IPS DF 6.9 (cell line): Measurements from ENCODE around the gene CHKA.

Experiments used
- DNase-seq: peaks from one replicate; pipeline ENCODE4 v3.0.0-alpha.2; 2013; ENCODE audit warnings: low read depth, low spot score
- H3K27ac ChIP-seq: one replicate; pipeline ENCODE4 v1.5.1; 2013; ENCODE audit warnings: low read length, control low read depth
- H3K27me3 ChIP-seq: 2 replicates; pipeline ENCODE4 v1.6.1; 2013; ENCODE audit warnings: mild to moderate bottlenecking, low read length; ENCODE audit not compliant: control insufficient read depth, insufficient read depth
- H3K36me3 ChIP-seq: 2 replicates; pipeline ENCODE4 v1.6.1; 2013; ENCODE audit warnings: low read length; ENCODE audit not compliant: control insufficient read depth, insufficient read depth
- H3K4me1 ChIP-seq: 2 replicates; pipeline ENCODE4 v1.6.1; 2013; ENCODE audit warnings: low read length; ENCODE audit not compliant: control insufficient read depth, insufficient read depth
- H3K4me3 ChIP-seq: 2 replicates; pipeline ENCODE4 v1.5.1; 2013; ENCODE audit warnings: mild to moderate bottlenecking, low read length
- H3K9me3 ChIP-seq: 2 replicates; pipeline ENCODE4 v1.6.1; 2013; ENCODE audit warnings: low read length, inconsistent platforms; ENCODE audit not compliant: control insufficient read depth, insufficient read depth
- WGBS: extraction: QIAGEN DNeasy Blood & Tissue Kit; methylation state at CpG from one replicate; pipeline ENCODE4 v1.1.7; 2013; ENCODE audit warnings: mixed read lengths, missing lambda C conversion rate; ENCODE audit not compliant: insufficient read length, insufficient coverage; 5-methylcytosine and 5-hydroxymethylcytosine counted together

The CHKA gene

DNA sequence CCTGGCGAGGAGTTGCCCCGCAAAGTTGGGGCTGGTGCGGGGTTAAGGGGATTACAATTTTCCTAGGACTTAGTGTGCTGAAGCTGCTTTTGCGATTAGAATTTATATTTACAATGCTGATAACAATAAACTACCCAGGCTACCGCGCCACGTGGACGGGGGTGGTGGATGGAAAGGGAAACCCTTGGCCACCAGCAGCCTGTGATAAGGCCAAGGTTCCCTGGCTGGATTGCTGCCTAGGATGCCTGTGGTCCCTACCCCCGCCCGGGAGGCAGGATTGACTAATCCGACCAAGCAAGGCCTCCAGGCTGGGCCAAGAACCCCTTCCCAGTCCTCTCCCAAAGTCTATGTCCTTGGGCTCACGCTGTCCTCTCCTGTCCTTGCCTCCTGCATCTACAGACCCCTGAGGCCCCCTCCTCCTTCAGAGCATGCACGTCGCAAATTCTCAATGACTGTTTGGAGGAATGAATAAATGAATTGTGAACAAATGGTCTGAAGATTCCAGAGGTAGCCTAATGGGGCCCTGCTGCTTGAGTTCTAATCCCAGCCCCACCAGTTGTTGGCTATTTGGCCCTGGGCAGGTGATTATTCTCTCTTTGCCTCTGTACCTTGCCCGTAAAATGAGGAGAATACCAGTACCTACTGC lies 7.6 kb upstream of the CHKA start:
- Histone ChIP-seq H3K27me3 (no peaks in the 10 kb centered on the region), H3K9me3 (no peaks in the 10 kb centered on the region; the same call in 1 of the 2 replicates), H3K36me3 (no peaks in the 10 kb centered on the region), H3K27ac (no peak overlapping the region), H3K4me1 (peaks cover 12% of the 10 kb centered on the region), H3K4me3 (no peak overlapping the region)
- WGBS, result no CpG with 5 or more reads among the region's 15 CpGs
- no peak for DNase-seq

DNA sequence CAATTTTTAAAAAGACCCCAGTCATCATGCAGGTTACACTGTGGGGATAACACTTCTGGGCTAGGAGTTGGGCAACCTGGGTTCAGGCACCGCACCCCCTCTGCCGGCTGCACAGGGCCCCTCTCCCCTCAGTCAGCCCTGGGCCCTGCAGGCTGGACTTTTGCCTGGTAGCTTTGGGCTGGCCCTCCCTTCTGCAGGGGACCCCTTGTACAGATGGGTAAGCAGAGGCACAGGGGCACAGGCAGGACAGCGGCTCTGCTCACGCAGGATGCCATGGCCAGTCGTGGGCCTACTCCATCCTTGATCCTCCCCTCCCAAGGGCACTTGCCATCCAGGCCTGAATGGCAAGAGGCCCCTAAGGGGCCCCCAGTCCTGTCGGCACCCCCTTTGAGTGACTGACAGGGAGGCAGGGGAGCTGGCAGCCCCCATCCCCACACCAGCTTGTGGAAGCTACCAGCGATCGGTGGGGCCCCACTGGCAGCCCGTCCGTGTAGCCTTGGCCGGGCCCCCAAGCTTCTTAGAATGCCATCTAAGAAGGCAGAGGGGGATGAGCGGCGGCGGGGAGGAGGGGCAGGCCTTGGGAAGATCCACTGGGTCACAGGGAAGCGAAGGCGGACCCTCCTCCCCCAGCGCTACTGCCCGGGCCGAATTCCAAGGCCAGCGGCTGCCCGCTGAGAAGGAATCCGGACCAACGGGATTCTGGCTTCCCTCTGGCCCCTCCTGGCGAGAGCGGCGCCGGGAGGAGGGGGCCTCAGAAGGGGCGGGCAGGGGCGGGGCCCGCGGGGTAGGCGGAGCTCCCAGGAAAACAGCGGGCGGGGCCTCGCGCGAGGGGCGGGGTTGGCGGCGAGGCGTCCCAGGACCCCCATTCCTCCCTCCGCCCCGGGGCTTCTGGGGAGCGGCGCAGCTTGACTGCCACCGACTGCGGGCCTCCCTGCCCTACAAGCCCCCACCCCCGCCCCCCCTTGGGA lies 6.8 kb upstream of the CHKA start:
- Histone ChIP-seq H3K27ac (no peak overlapping the region), H3K4me1 (peaks cover 12% of the 10 kb centered on the region), H3K36me3 (no peaks in the 10 kb centered on the region), H3K27me3 (no peaks in the 10 kb centered on the region), H3K9me3 (no peaks in the 10 kb centered on the region; the same call in 1 of the 2 replicates), H3K4me3 (no peak overlapping the region)
- DNase-seq, result peak; percentile 94
- WGBS, result no CpG with 5 or more reads among the region's 48 CpGs

DNA sequence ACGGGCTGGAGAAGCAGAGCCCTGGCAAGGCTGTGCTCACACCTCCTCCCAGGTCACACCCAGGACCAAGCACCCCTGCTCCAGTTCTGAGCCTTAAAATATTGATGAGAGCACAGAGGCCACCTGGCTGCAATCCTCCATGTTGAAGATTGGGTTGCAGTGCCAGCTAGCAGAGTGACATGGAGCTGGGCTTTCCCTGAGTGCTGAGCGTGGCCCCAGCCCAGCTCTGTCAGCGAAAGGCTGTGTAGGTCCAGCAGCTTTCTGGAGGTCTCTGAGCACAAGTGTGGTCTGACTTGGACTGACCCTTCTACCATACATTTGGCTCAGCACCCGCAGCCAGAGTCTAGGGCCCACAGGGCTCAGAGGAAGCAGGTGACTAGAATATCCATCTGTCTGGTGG lies 4.0 kb upstream of the CHKA start:
- no peak overlapping the region for H3K4me3 ChIP-seq
- no peaks in the 10 kb centered on the region for H3K27me3 ChIP-seq
- H3K9me3 ChIP-seq, result no peaks in the 10 kb centered on the region
- H3K27ac ChIP-seq, result no peak overlapping the region
- H3K4me1 ChIP-seq, result peaks cover 12% of the 10 kb centered on the region
- DNase-seq, result no peak
- no peaks in the 10 kb centered on the region for H3K36me3 ChIP-seq
- no CpG with 5 or more reads among the region's 4 CpGs for WGBS

DNA sequence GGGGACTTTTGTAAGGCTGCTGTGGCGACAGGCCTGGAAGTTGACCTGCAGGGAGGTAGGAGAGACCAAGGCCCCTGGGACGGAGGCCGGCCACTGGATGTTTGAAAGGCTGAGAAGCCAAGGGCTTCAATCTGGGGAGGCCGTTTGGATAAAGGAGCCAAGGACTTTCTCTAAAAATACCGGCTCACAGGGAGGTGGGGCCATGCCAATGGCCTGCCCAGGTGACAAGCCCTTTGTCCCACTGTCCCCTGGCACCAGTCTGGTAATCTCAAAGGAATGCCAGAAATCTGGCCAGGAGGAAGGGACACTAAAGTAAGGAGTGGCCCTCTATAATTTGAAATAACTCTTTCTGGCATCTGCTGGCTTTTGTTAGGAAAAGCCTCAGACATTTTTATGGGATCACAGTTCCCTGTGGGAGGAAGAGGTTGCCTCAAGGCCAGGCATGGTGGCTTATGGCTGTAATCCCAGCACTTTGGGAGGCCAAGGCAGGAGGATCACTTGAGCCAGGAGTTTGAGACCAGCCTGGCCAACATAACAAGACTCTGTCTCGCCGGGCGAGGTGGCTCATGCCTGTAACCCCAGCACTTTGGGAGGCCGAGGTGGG lies 1.9 kb upstream of the CHKA start:
- DNase-seq, result no peak
- Histone ChIP-seq H3K27me3 (no peaks in the 10 kb centered on the region), H3K4me3 (no peak overlapping the region), H3K9me3 (no peaks in the 10 kb centered on the region), H3K4me1 (peaks cover 10% of the 10 kb centered on the region), H3K27ac (no peak overlapping the region), H3K36me3 (no peaks in the 10 kb centered on the region)
- no CpG with 5 or more reads among the region's 9 CpGs for WGBS

DNA sequence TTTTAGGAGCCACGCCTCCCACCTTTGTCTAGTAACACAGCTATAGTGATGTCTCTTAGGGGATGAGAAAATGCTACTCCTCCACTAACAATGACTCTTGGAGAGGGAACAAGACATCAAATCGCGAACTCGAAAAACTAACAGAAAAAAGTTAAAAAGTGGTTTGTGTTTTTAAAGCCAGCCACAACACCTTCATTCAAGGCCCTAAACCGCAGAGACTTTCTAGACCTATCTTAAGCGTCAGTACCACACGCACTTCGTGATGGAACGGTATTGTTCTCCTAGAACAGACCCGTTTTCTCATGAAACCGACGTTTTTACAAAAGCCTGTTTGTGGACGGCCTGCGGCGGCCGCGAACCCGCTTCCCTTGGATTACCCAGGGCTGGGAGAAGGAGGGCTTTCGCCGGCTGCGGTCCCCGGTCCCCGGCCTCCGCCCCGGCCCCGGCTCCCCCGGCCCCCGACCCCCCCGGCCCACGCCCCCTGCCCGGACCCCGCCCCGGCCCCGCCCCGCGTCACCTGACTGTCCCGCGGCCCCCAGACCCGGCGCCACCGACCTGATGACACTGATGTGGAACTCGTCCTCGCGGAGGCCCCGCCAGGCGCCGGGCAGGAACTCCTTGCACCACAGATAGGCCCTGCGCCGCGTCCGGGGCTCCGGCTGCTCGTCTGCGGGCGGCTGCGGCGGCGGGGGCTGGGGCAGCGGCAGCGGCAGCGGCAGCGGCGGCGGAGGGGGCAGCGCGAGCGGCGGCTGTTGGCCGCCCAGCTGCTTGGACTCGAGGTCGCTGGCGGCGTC lies 718 bp downstream of the CHKA start:
- no peak for DNase-seq
- Histone ChIP-seq H3K27me3 (no peaks in the 10 kb centered on the region), H3K4me3 (peak overlapping the region; percentile 95), H3K36me3 (no peaks in the 10 kb centered on the region), H3K4me1 (peaks cover 6% of the 10 kb centered on the region), H3K27ac (no peak overlapping the region), H3K9me3 (no peaks in the 10 kb centered on the region)
- WGBS, result no CpG with 5 or more reads among the region's 73 CpGs

DNA sequence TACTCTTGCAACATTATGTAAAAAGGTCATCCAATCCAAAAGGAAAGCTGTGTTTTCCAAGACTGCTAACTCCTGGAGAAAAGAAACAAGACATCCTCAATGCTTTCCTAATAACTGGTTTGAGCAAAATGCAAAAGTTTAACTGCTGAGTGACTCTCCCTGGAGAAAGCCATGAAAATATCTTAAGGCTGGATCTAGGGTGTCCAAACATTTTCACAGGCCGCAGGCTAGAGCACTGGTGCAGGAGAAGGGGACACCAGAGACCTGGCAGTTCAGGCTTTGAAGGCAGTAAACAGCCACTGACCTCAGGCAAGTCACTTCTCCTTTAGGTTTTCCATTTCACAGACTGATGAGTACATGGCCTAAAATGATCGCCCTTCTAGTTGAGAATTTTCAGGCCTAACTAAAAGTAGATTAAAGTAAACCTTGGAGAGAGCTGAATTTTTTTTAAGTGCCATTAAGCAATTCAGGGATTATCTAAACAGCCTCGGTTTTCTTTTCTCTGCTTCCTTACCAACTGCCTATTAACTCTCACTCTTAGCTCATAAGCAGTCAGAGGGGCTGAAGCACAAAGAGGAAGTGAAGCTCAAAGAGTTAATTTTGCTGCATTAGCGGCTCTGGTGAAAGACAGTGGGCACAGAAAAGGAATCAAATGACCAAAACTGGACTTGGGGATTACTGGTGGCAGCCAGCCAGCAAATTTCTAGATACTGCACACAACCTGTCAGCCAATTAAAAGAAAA lies 2.3 kb downstream of the CHKA start:
- DNase-seq, result no peak
- H3K36me3 ChIP-seq, result no peaks in the 10 kb centered on the region
- no CpG with 5 or more reads among the region's 4 CpGs for WGBS
- no peak overlapping the region for H3K27ac ChIP-seq
- no peaks in the 10 kb centered on the region for H3K27me3 ChIP-seq
- no peak overlapping the region for H3K4me3 ChIP-seq
- no peaks in the 10 kb centered on the region for H3K4me1 ChIP-seq
- no peaks in the 10 kb centered on the region for H3K9me3 ChIP-seq

DNA sequence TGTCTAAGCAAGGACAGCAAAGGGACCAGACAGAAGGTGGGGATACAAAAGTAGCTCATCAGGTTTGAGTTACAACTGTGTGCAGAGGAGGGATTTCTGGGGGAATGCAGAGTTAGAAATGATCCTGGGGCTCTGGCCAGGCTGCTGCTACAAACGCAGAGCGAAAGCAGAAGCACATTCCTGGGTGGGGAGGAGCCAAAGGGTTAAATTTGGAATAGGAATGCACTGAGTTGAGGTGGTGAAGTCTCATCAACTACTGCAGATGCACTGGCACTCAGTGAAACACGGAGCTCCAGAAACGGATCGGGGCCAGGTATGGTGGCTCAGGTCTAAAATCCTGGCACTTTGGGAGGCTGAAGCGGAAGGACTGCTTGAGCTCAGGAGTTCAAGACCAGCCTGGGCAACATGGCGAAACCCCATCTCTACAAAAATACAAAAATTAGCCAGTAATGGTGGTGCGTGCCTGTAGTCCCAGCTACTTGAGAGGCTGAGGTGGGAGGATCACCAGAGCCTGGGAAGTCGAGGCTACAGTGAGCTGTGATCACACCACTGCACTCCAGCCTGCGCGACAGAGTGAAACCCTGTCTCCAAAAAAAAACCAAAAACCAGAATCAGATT lies 3.2 kb downstream of the CHKA start:
- H3K4me3 ChIP-seq, result no peak overlapping the region
- no peaks in the 10 kb centered on the region for H3K4me1 ChIP-seq
- no peak overlapping the region for H3K27ac ChIP-seq
- no peaks in the 10 kb centered on the region for H3K27me3 ChIP-seq
- no peaks in the 10 kb centered on the region for H3K9me3 ChIP-seq
- no peaks in the 10 kb centered on the region for H3K36me3 ChIP-seq
- no peak for DNase-seq
- WGBS, result no CpG with 5 or more reads among the region's 11 CpGs

DNA sequence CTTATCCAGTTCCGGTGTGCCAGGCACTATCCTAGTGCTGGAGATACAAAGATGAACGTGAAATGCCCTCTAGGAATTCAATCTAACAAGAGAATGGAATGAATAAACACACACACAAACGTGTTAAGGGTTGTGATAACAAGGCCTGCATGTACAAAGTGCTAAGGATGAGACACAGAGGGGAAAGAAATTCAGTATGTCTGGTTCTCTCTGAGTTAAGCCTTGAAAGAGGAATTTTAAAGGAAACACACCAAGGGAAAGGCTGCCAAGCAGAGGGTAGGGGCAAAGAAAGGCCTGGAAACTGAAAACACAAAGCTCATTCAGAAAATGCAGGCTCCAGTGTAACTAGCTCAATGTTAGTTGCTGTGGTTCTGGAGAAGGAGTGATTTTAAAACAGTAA lies 4.2 kb downstream of the CHKA start:
- WGBS, result no CpG with 5 or more reads among the region's 3 CpGs
- Histone ChIP-seq H3K4me3 (no peak overlapping the region), H3K27me3 (no peaks in the 10 kb centered on the region), H3K4me1 (no peaks in the 10 kb centered on the region), H3K27ac (no peak overlapping the region), H3K36me3 (no peaks in the 10 kb centered on the region), H3K9me3 (no peaks in the 10 kb centered on the region)
- no peak for DNase-seq

DNA sequence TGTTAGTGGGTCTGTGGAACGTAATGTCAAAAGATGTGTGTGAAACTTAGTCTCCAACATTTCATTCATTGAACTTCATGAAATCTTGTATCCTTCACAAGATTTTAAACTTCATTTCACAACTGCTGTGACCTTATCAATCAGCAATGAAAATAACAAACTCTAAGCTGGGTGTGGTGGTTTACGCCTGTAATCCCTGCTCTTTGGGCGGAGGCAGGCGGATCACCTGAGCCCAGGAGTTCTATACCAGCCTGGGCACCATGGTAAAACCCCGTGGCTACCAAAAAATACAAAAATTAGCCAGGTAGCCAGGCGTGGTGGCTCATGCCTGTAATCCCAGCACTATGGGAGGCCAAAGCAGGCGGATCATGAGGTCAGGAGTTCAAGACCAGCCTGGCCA lies 5.1 kb downstream of the CHKA start:
- no peaks in the 10 kb centered on the region for H3K36me3 ChIP-seq
- WGBS, result no CpG with 5 or more reads among the region's 7 CpGs

More for the DNA sequence above, 5.1 kb downstream of the CHKA start:
- no peak overlapping the region for H3K4me3 ChIP-seq
- no peaks in the 10 kb centered on the region for H3K27me3 ChIP-seq
- no peaks in the 10 kb centered on the region for H3K9me3 ChIP-seq
- DNase-seq, result no peak
- no peaks in the 10 kb centered on the region for H3K4me1 ChIP-seq
- no peak overlapping the region for H3K27ac ChIP-seq
